A172 (cell line): ENCODE data around the gene QPCTL. TPM values are rescaled to one million over a fixed set of nuclear protein-coding genes. Genes with fewer than 3 reads are reported as not detected.
A peak's percentile ranks its signal among the peaks of the same experiment; 100 is the strongest.
"Not testable (repeated sequence)": the region's sequence is repeated elsewhere in the genome, so short reads cannot be mapped to it uniquely, and the experiment has no call there.

Source experiments
- DNase-seq: peaks from one replicate; pipeline ENCODE4 v3.0.0-alpha.2; 2015; ENCODE audit warnings: low spot score
- total RNA-seq: library from RNA; depleted of rRNA; stranded (reverse); fragments of >200 nt; shearing (Covaris generic); gene quantifications from 2 replicates; pipeline ENCODE4 v1.2.3, GENCODE V29; 2014; rRNA removed

QPCTL gene
- total RNA-seq, 1 experiment from 2014 or later, result 8.2 TPM

DNA sequence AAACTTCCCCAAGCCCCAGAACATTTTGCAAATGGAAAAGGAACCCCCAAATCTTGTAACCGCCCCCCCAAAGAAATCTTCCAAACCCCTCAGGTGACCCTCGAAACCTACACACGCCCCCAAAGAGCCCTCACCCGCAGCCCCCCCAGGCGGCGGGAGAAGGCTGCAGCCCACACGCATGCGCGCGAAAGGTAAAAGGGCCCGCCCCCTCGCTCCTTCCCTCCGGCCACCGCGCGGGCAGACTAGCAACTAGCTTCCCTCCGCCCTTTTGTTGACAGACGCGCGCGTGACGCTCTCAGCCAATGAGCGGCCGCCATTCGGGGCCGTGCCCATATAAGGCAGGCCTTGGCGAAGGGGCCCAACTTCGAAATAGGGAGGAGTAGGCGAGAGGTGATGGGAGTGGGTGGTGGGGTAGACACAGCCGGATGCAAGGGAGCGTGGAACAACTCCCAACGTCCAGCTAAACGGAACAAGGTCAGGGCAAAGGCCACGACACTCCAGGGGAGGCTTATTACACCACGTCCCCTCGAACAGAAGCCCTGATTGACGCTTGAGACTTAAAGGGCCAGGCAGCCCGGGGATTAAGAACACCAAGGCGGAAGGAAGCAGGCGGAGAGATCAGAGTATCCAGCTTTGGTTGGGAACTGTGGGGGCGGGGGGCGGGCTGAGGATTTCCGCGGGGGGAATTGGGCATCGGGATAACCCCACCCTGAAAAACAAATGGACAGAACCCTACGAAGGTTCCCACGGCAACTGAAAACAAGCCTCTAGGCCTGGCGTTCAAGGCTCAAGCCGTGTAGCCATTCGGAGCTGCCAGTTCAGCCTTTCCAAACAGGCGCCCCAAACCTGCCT, 24.9 kb downstream of the QPCTL start:
- DNase-seq, result peak; percentile 91

DNA sequence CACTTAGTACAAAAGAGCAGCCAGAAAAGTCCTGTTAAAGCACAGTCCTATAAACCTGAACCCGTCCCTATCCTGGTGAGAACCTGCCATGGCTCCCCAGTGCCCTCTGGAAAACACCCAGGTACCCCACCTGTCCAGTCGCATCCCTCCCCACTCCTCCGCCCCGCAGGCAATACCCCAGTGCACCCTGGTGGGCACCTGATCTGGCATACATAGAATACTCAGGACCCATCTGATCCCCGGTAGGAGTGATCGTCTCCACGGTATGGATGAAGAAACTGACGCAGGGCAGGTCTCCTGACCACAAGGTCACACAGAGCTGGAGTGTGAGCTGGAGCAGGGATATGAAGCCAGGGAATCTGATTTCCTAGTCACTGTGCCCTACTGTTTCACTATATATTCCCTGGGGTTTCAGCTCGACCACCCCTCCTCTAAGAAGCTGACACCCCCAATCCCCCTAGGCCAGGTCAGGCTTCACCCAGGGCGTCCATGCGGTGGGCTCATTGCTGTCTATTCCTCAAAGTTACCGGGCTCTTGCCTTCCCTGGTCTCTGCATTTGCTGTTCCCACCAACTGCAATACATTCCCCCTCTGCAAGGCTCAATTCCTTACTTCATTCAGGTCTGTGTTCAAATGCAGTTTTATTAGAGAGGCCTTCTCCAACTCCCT, 25.7 kb downstream of the QPCTL start:
- DNase-seq, result no peak

DNA sequence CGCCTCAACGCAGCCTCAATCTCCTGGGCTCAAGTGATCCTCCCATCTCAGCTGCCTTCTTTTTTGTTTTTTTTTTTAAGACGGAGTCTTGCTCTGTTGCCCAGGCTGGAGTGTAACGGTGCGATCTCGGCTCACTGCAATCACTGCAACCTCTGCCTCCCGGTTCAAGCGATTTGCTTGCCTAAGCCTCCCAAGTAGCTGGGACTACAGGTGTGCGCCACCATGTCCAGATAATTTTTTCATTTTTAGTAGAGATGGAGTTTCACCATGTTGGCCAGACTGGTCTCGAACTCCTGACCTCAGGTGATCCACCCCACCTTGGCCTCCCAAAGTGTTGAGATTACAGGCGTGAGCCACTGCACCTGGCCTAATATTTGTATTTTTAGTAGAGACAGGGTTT, 27.6 kb downstream of the QPCTL start:
- DNase-seq, result not testable (repeated sequence)

GRCh38 chr19:45728683-45729082, 36.2 kb downstream of the QPCTL start:
- DNase-seq, result not testable (repeated sequence)

DNA sequence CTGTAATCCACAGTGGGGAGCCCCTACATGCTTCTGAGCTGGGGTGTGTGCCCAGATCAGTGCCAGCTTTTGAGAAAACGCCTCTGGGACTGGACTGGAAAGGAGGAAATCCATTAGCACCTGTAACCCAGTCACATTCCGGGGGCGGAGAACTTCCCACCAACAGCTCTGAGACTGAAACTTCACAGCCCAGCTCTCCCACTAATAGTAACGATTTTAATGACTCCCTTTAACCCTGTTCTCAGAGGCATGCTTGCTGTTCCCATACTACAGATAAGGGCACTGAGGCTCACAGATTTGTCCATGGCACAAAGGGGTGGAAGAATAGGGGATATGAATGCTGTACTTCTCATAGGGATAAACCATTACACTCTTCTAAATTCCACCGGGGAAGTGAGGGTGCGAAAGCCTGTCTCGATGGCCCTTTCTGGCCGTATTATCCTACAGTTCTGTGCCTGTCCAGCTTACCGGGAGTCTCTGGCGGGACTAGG, 37.4 kb downstream of the QPCTL start:
- no peak for DNase-seq

DNA sequence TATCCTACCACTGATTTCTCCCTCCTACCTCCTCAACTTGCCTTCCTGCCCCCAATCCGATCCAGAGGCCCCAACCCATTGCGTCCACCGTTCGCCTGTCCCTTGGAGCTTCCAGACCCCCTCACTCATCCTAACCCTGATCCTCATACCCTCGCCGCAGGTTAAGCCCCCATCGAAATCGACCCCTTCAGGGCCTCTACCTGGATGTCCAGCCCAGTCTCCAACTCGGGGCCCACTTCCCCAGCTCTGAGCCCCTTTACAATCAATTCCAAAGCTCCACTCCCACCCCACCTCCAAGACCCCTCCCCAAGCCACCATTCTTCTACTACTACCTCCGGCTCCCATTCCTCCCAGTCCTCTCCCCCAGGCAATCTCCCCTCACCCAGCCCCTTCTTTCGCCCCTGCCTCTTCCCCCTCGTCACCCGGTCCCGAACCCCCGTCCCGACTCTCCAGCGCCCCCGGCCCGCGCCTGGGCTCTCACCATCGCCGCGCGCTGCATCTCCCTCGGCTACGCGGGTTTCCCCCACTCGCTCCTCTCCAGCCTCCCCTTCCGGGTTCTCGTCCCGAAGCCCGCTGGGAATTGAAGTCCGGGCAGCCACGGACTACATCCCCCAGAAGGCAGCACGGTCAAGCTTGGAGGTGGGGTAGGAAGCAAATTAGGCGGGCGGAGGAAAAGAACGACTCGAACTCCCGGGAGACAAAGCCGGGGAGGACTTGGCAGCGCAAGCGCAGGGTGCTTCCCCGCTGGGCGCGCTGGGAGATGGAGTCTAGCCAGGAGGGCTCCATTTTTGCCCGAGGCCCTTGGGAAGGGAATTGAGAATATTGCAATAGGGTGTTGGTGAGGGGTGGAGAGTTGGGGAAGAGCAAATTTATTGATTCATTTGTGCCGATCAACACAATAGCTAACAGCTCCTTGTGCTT, 38.2 kb downstream of the QPCTL start, which contains the start of gene FBXO46:
Gene FBXO46 (minus strand): TSS at position 529 of the 921 bp plus-strand sequence. CDS start 17,401 bp downstream, outside the sequence.
- peak; percentile 88 for DNase-seq

GRCh38 chr19:45733160-45733810, 40.8 kb downstream of the QPCTL start, which contains the start of gene MEIOSIN:
TSS of gene MEIOSIN (plus strand) at chr19:45733439. CDS start at chr19:45735377, 1,938 bp downstream.
- DNase-seq, result no peak

- no peak for DNase-seq
Observed at GRCh38 chr19:45739498-45740439, 47.3 kb downstream of the QPCTL start.

- no peak for DNase-seq
Observed at GRCh38 chr19:45742969-45743368, 50.5 kb downstream of the QPCTL start.

GRCh38 chr19:45745606-45746005, 53.1 kb downstream of the QPCTL start:
- no peak for DNase-seq

DNA sequence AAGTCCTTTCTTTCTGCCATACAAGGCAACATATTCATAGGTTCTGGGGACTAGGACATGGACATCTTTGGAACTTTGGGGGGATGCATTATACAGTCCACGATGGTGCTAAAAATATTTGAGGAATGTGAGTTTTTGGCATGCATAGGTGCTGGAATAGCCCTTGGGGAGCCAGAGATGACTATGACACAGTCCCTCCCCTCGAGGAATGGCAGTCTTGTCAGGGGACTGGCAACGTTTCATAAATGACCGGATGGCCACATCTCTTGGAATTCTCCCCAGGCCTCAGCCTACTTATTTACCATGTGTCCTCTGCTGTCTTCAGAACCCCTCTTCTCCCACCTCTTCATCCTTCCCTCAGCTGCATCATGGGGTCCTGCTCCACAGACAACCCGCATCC, 54.4 kb downstream of the QPCTL start:
- DNase-seq, result no peak

DNA sequence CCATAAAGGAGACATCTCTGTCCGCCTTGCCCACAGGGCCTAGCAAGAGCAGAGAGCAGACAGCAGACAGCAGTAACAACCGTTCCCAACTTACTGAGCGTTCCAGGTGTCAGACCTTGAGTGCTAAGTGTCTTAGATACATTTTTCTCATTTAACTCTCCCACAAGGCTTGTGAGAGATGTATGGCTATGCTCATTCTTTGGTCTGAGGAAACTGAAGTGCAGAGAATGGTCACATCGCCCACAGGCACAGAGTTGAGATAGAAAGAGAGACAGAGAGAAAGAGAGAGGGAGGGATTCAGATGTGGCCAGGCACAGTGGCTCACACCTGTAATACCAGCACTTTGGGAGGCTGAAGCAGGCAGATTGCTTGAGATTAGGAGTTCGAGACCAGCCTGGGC, 55.0 kb downstream of the QPCTL start:
- no peak for DNase-seq

DNA sequence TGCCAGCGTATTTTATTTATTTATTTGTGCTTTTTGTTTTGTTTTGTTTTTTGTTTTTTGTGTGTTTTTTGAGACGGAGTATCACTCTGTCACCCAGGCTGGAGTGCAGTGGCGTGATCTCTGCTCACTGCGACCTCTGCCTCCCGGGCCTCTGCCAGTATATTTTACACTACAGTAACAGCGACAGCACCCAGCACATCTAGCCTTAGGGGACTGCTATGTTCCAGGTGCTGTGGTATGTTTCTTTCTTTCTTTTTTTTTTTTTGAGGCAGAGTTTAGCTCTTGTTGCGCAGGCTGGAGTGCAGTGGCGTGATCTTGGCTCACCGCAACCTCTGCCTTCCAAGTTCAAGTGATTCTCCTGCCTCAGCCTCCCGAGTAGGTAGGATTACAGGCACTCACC, 59.0 kb downstream of the QPCTL start:
- DNase-seq, result not testable (repeated sequence)

GRCh38 chr19:45752639-45753038, 60.2 kb downstream of the QPCTL start:
- no peak for DNase-seq

GRCh38 chr19:45753548-45753947, 61.1 kb downstream of the QPCTL start:
- no peak for DNase-seq

Other genes with a start within 250 kb of the QPCTL start
- gene FOSB, start 224.7 kb upstream of the QPCTL start, total RNA-seq, result 0.17 TPM in 1 of 2 replicates, not detected in the other
- gene RTN2, start 195.6 kb upstream of the QPCTL start, total RNA-seq, result 3.4 and 7.7 TPM in 2 replicates
- gene PPM1N, start 194.2 kb upstream of the QPCTL start, total RNA-seq, result 0.31 and 3.6 TPM in 2 replicates
- gene VASP, start 185.2 kb upstream of the QPCTL start, total RNA-seq, result 54.7 and 64.6 TPM in 2 replicates
- 4.0 and 8.6 TPM in 2 replicates for gene OPA3, start 107.9 kb upstream of the QPCTL start, total RNA-seq
- gene GPR4, start 90.5 kb upstream of the QPCTL start, total RNA-seq, result not detected in 2 replicates
- gene EML2, start 53.3 kb upstream of the QPCTL start, total RNA-seq, result 4.2 and 4.4 TPM in 2 replicates
- gene GIPR, start 24.4 kb upstream of the QPCTL start, total RNA-seq, result 0.10 and 0.72 TPM in 2 replicates
- 260 and 319 TPM in 2 replicates for gene SNRPD2, start 713 bp upstream of the QPCTL start, total RNA-seq
- gene FBXO46, start 38.2 kb downstream of the QPCTL start, total RNA-seq, result 2.4 and 3.0 TPM in 2 replicates
- gene MEIOSIN, start 40.8 kb downstream of the QPCTL start, total RNA-seq, result not detected in 2 replicates
- 9.5 and 14.5 TPM in 2 replicates for gene SIX5, start 76.6 kb downstream of the QPCTL start, total RNA-seq
- 25.1 and 30.5 TPM in 2 replicates for gene DMPK, start 89.8 kb downstream of the QPCTL start, total RNA-seq
- 14.8 and 27.0 TPM in 2 replicates for gene DMWD, start 100.2 kb downstream of the QPCTL start, total RNA-seq
- gene RSPH6A, start 122.6 kb downstream of the QPCTL start, total RNA-seq, result not detected in 2 replicates
- 18.6 and 25.5 TPM in 2 replicates for gene SYMPK, start 170.5 kb downstream of the QPCTL start, total RNA-seq
- gene FOXA3, start 171.7 kb downstream of the QPCTL start, total RNA-seq, result not detected in 2 replicates
- 16.2 and 24.6 TPM in 2 replicates for gene IRF2BP1, start 193.5 kb downstream of the QPCTL start, total RNA-seq
- 0.48 and 1.1 TPM in 2 replicates for gene MYPOP, start 209.9 kb downstream of the QPCTL start, total RNA-seq
- not detected in 2 replicates for gene NANOS2, start 222.1 kb downstream of the QPCTL start, total RNA-seq